PFSK-1 (cell line): ENCODE results near the gene MYOF.

Experiments used
- FOXP2 ChIP-seq: optimal IDR thresholded peaks from 2 replicates; pipeline ENCODE3; 2011; ENCODE audit warnings: borderline replicate concordance, control low read depth, inconsistent platforms; ENCODE audit not compliant: insufficient read depth; ENCODE audit errors: extremely low read length, extremely low read depth
- POLR2AphosphoS5 ChIP-seq: IDR thresholded peaks from 2 replicates; pipeline ENCODE4 v1.6.1; 2012; ENCODE audit warnings: low read depth, mild to moderate bottlenecking, control low read depth, low read length, moderate library complexity
- SIN3A ChIP-seq: IDR thresholded peaks from 2 replicates; pipeline ENCODE4 v1.6.1; 2012; ENCODE audit warnings: mild to moderate bottlenecking, low read length, moderate library complexity, borderline replicate concordance; ENCODE audit not compliant: insufficient read depth
- TAF1 ChIP-seq: IDR thresholded peaks from 2 replicates; pipeline ENCODE4 v1.6.1; 2012; ENCODE audit warnings: low read length, control low read depth, borderline replicate concordance; ENCODE audit not compliant: insufficient read depth
- TF ChIP-seq, protein P1 (sequence below), 2 experiments: IDR thresholded peaks; 2 replicates each; pipeline versions ENCODE4 v1.6.1 to v1.8.0; 2011 to 2012; ENCODE audit warnings: low read depth in 2 of 2, low read length in 2 of 2, control low read depth in 1 of 2, inconsistent platforms in 1 of 2, mild to moderate bottlenecking in 1 of 2, moderate library complexity in 1 of 2; ENCODE audit not compliant: insufficient read depth in 1 of 2

DNA sequence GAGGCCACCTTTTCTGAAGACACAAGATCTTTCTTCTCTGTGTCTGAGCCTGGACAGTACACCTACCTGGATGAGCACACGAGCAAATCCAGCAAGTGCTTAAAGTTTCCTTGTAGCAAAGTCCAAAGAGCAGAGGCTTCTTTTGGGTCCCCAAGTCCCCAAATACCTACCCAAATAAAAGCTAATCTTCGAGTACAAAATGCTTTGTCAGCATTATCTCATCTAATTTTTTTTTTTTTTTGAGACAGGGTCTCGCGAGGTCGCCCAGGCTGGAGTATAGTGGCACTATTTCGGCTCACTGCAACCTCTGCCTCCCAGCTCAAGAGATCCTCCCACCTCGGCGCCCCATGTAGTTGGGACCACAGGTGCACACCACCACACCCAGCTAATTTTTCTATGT, 24.6 kb downstream of the MYOF start:
- TF ChIP-seq, protein P1, sequence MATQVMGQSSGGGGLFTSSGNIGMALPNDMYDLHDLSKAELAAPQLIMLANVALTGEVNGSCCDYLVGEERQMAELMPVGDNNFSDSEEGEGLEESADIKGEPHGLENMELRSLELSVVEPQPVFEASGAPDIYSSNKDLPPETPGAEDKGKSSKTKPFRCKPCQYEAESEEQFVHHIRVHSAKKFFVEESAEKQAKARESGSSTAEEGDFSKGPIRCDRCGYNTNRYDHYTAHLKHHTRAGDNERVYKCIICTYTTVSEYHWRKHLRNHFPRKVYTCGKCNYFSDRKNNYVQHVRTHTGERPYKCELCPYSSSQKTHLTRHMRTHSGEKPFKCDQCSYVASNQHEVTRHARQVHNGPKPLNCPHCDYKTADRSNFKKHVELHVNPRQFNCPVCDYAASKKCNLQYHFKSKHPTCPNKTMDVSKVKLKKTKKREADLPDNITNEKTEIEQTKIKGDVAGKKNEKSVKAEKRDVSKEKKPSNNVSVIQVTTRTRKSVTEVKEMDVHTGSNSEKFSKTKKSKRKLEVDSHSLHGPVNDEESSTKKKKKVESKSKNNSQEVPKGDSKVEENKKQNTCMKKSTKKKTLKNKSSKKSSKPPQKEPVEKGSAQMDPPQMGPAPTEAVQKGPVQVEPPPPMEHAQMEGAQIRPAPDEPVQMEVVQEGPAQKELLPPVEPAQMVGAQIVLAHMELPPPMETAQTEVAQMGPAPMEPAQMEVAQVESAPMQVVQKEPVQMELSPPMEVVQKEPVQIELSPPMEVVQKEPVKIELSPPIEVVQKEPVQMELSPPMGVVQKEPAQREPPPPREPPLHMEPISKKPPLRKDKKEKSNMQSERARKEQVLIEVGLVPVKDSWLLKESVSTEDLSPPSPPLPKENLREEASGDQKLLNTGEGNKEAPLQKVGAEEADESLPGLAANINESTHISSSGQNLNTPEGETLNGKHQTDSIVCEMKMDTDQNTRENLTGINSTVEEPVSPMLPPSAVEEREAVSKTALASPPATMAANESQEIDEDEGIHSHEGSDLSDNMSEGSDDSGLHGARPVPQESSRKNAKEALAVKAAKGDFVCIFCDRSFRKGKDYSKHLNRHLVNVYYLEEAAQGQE (IDR thresholded peaks at IDR 0.05; ENCODE audit: insufficient read depth in 1 of 2, low read depth in 2 of 2, low read length in 2 of 2), result no peak
- TF ChIP-seq FOXP2 (no peak), POLR2AphosphoS5 (no peak), TAF1 (no peak), SIN3A (no peak)
